Vagina (tissue), 2 donors: Measurements from ENCODE around the gene ZIC4. TPM values are rescaled to one million over a fixed set of nuclear protein-coding genes. Genes with fewer than 3 reads are reported as not detected.

Experiments used
- DNase-seq, 2 donors: peaks; one replicate each; pipeline ENCODE4 v3.0.0-alpha.2; 2017; ENCODE audit errors: extremely low spot score in 2 of 2
- H3K27ac ChIP-seq: fragments of 200-600 bp; sonication (generic); one replicate; pipeline ENCODE4 v1.5.1; 2019
- H3K27me3 ChIP-seq: fragments of 200-600 bp; sonication (generic); one replicate; pipeline ENCODE4 v1.5.1; 2019
- H3K36me3 ChIP-seq, 2 donors: fragments of 200-600 bp; sonication (generic); one replicate each; pipeline ENCODE4 v1.5.1; 2017 to 2019
- H3K4me1 ChIP-seq: fragments of 200-600 bp; sonication (generic); one replicate; pipeline ENCODE4 v1.5.1; 2019
- H3K4me3 ChIP-seq, 2 donors: fragments of 200-600 bp; sonication (generic); 1 replicate in 1 of 2; 2 replicates in 1 of 2; pipeline ENCODE4 v1.5.1; 2016 to 2019
- H3K9me3 ChIP-seq: fragments of 200-600 bp; sonication (generic); one replicate; pipeline ENCODE4 v1.5.1; 2019
- CTCF ChIP-seq, 3 experiments: fragments of 450-650 bp in 2 of 3; fragments of 200-600 bp in 1 of 3; sonication (generic) in 1 of 3; IDR thresholded peaks; one replicate each; pipeline ENCODE4 v1.5.1; 2017 to 2019; ENCODE audit warnings: antibody characterized with exemption in 3 of 3, mild to moderate bottlenecking in 2 of 3, moderate library complexity in 2 of 3
- POLR2A ChIP-seq, 2 donors: fragments of 450-650 bp; IDR thresholded peaks; one replicate each; pipeline ENCODE4 v1.6.1; 2017; ENCODE audit warnings: antibody characterized with exemption in 2 of 2, mild to moderate bottlenecking in 2 of 2, moderate library complexity in 2 of 2
- POLR2AphosphoS5 ChIP-seq, 2 donors: sonication (generic); formaldehyde crosslinking; IDR thresholded peaks; one replicate each; pipeline ENCODE4 v1.9.0; 2017; ENCODE audit warnings: antibody characterized with exemption in 2 of 2, mild to moderate bottlenecking in 2 of 2, low read depth in 1 of 2; ENCODE audit not compliant: insufficient read depth in 1 of 2
- intact Hi-C: fragments of 100-400 bp; cut with DNase I; formaldehyde crosslinking; loops from one replicate; pipeline ENCODE4 v1.15.1; 2023
- total RNA-seq: library from RNA; depleted of rRNA; stranded (reverse); fragments of >200 nt; gene quantifications from one replicate; pipeline ENCODE4 v1.2.3, GENCODE V29; 2016

ZIC4 gene
- total RNA-seq, 1 donor from 2014 or later = not detected

- H3K36me3 ChIP-seq = no peaks in the 10 kb centered on the region
- no peak for DNase-seq
- intact Hi-C loops = no loop called here
- H3K4me3 ChIP-seq = no peak overlapping the region
- H3K27ac ChIP-seq = no peak overlapping the region
- H3K4me1 ChIP-seq = no peaks in the 10 kb centered on the region
- H3K9me3 ChIP-seq = no peaks in the 10 kb centered on the region
- H3K27me3 ChIP-seq = peaks cover 22% of the 10 kb centered on the region
- TF ChIP-seq POLR2A (IDR thresholded peaks at IDR 0.05) = no peak
- no peak for TF ChIP-seq POLR2AphosphoS5 (IDR thresholded peaks at IDR 0.05; ENCODE audit: insufficient read depth in 1 of 2, low read depth in 1 of 2)
- TF ChIP-seq CTCF (IDR thresholded peaks at IDR 0.05) = no peak
These were observed 50.0 kb downstream of the ZIC4 start for GRCh38 chr3:147356145-147356908.

- no peak overlapping the region for H3K4me3 ChIP-seq
- TF ChIP-seq CTCF (IDR thresholded peaks at IDR 0.05) (no peak), POLR2AphosphoS5 (IDR thresholded peaks at IDR 0.05; ENCODE audit: insufficient read depth in 1 of 2, low read depth in 1 of 2) (no peak), POLR2A (IDR thresholded peaks at IDR 0.05) (no peak)
- H3K27me3 ChIP-seq = peaks cover 22% of the 10 kb centered on the region
These were observed 50.6 kb downstream of the ZIC4 start for GRCh38 chr3:147355753-147356090.

GRCh38 chr3:147355084-147355752, 51.1 kb downstream of the ZIC4 start:
- Histone ChIP-seq H3K4me3 (no peak overlapping the region), H3K9me3 (no peaks in the 10 kb centered on the region), H3K27me3 (peaks cover 22% of the 10 kb centered on the region), H3K27ac (no peak overlapping the region), H3K36me3 (no peaks in the 10 kb centered on the region), H3K4me1 (no peaks in the 10 kb centered on the region)
- intact Hi-C loops = no loop called here
- no peak for TF ChIP-seq POLR2AphosphoS5 (IDR thresholded peaks at IDR 0.05; ENCODE audit: insufficient read depth in 1 of 2, low read depth in 1 of 2)
- TF ChIP-seq CTCF (IDR thresholded peaks at IDR 0.05) = no peak
- no peak for TF ChIP-seq POLR2A (IDR thresholded peaks at IDR 0.05)
- DNase-seq = no peak

More at GRCh38 chr3:147355753-147356090, 50.6 kb downstream of the ZIC4 start:
- Histone ChIP-seq H3K27ac (no peak overlapping the region), H3K4me1 (no peaks in the 10 kb centered on the region), H3K9me3 (no peaks in the 10 kb centered on the region), H3K36me3 (no peaks in the 10 kb centered on the region)
- intact Hi-C loops = no loop called here
- no peak for DNase-seq

GRCh38 chr3:147354623-147355022, 51.7 kb downstream of the ZIC4 start:
- DNase-seq = no peak
- no peaks in the 10 kb centered on the region for H3K9me3 ChIP-seq
- TF ChIP-seq POLR2AphosphoS5 (IDR thresholded peaks at IDR 0.05; ENCODE audit: insufficient read depth in 1 of 2, low read depth in 1 of 2) (no peak), POLR2A (IDR thresholded peaks at IDR 0.05) (no peak), CTCF (IDR thresholded peaks at IDR 0.05) (no peak)
- H3K36me3 ChIP-seq = no peaks in the 10 kb centered on the region
- H3K4me3 ChIP-seq = no peak overlapping the region
- intact Hi-C loops = no loop called here
- H3K27me3 ChIP-seq = peaks cover 22% of the 10 kb centered on the region
- no peak overlapping the region for H3K27ac ChIP-seq
- no peaks in the 10 kb centered on the region for H3K4me1 ChIP-seq

GRCh38 chr3:147351301-147351700, 55.0 kb downstream of the ZIC4 start:
- H3K36me3 ChIP-seq = no peaks in the 10 kb centered on the region
- H3K9me3 ChIP-seq = no peaks in the 10 kb centered on the region
- intact Hi-C loops = no loop called here
- no peak overlapping the region for H3K27ac ChIP-seq
- no peaks in the 10 kb centered on the region for H3K4me1 ChIP-seq
- TF ChIP-seq POLR2A (IDR thresholded peaks at IDR 0.05) (no peak), CTCF (IDR thresholded peaks at IDR 0.05) (no peak)
- H3K27me3 ChIP-seq = peaks cover 5% of the 10 kb centered on the region
- H3K4me3 ChIP-seq = no peak overlapping the region
- no peak for DNase-seq
